ENCODE data around the gene IBA57.
"Not testable (repeated sequence)": the region's sequence is repeated elsewhere in the genome, so short reads cannot be mapped to it uniquely, and the experiment has no call there.

IBA57 gene

DNA sequence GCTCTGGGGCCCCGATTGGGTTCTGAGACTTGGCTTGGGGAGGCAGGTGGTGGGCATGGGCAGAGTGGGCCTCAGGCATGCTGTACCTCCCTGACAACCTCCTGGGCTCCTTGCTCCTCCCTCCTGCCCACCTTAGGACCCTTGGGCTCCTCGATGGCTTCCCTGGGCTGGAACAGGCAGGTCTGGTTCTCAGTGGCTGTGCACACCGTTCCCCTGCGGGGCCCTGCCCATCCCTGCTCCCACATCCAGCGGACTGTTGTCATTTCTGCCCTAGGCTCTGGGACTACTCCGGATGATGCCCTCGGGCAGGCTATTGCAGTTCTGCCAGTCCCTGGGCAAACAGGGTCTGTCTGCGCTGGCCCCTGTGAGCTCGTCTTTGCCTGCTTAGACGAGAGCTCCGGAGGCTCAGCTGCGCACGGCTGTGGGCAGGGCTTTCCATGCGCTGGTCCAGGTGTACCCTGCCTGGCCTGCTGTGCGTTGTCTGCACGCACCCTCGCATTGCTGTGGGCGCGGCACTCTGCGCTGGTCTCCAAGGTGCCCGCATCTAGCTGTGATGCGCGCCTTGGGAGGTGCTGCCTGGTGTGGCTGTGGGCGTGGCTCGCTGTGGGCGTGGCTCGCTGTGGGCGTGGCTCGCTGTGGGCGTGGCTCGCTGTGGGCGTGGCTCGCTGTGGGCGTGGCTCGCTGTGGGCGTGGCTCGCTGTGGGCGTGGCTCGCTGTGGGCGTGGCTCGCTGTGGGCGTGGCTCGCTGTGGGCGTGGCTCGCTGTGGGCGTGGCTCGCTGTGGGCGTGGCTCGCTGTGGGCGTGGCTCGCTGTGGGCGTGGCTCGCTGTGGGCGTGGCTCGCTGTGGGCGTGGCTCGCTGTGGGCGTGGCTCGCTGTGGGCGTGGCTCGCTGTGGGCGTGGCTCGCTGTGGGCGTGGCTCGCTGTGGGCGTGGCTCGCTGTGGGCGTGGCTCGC lies 8.2 kb downstream of the IBA57 start:
- peak in 1 of 5 donors; percentile 35 for DNase-seq

DNA sequence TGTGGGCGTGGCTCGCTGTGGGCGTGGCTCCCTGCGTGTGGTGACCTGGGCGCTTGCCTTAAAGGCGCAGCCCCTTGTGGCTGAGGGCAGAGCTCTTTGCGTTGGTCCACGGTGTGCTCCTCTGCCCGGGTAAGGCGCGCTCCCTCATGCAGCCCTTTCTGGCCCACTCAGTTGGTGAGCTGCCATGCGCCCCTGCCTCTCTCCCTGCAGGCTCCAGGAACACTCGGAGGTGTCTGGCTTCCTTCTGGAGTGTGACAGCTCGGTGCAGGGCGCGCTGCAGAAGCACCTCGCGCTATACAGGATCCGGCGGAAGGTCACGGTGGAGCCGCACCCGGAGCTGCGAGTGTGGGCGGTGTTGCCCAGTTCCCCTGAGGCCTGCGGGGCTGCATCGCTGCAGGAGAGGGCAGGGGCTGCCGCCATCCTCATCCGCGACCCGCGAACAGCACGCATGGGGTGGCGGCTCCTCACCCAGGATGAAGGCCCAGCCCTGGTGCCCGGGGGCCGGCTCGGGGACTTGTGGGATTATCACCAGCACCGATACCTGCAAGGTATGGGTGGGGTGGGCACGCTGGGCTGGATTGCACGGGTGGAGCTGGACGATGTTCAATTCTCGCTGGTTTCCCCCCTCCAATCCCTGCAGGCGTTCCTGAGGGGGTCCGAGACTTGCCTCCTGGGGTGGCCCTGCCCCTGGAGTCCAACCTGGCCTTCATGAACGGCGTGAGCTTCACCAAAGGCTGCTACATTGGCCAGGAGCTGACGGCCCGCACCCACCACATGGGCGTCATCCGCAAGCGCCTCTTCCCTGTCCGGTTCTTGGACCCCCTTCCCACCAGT lies 9.1 kb downstream of the IBA57 start:
- peak in 4 of 5 donors; percentile 29 to 50 (median 38) for DNase-seq

DNA sequence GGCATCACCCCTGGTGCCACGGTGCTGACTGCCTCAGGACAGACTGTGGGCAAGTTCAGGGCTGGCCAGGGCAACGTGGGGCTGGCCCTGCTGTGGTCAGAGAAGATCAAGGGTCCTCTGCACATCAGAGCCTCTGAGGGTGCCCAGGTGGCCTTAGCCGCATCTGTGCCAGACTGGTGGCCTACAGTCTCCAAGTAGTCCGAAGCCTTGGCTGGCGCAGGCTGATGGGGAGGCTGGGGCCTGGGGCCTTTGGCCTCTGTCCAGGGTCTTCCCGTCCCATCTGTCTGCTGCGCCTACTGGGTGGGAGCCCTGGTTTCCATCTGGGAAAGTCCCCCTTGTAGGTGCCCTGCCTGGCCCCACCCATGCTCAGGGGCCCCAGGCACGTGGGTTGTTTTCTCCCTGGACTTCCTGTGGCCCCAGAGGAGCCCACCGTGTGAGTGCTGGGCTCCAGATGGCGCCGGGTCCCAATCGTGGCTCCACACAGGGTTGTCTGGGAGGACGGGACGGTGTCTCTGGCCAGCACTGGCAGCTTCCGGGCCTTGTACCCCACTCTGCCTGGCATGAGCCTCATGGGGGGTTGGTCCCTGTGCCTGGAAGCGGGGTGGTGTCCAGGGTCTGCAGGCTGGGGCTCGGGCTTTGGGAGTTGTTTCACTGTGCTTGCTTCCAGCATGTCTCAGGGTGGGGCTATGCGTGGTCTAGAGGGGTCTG lies 9.9 kb downstream of the IBA57 start:
- no peak for DNase-seq

DNA sequence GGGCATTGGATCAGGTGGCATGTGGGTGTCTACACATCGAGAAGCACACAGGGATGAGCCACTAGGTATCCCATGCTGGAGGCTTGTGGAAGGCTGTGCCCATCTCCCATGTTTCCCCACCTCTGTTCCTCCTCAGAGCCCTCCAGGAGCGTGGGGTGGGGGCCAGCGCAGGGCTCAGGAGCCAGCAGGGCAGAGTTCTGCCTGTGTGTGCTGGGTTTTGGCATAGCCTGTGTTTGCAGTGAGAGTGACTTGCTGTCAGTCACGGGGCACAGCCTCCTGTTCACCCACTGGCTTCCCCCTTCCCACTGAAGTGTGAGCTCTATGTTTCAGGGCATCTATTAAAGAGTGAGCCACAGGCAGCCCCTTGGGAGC lies 10.4 kb downstream of the IBA57 start:
- no peak for DNase-seq

DNA sequence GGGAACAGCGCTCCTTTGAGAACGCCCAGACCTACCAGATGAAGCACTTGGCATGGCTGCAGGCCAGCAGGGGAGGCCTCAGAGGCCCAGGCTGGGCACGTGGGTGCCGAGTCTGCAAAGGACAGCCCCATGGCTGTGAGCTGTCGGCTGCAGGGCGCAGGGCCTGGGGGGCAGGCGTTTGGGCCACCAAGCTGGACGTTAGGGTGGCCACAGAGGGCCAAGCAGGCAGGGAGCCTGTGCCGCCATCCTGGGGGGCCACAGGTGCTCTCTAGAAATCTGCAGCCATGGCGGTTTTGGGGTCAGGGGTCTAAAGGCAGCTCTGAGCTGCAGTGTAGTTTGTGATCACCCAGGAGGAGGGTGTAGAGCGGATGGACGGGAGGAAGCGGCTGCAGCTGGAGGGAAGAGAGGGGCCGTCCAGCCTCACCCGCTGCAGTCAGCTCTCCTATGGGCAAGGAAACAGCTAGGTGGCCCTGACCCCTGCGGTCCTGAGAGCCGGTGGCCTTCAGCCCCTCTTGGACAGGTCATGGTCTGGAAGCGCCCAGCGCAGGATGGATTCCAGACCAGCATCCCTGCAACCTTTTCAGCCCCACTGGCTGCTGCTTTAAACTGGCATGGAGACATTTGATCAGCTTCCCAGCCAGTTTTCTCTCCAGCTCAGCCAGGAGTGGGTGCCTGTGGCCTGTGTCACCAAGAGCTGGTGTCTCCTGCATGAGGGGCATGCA lies 11.0 kb downstream of the IBA57 start:
- no peak for DNase-seq

DNA sequence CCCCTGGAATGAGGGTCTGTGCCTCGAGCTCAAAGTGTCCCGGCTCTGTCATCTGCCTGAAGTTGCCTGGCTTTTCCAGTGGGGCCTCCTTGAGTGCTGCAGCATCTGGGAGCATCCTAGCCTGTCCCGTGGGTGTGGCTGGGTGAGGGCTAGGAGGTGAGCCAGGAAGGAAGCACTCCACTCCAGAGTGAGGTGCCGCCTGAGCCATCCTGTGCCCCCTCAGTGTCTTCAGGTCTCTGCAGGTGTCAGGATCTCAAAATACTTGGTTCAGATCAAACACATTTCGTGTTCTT lies 11.5 kb downstream of the IBA57 start:
- no peak for DNase-seq

DNA sequence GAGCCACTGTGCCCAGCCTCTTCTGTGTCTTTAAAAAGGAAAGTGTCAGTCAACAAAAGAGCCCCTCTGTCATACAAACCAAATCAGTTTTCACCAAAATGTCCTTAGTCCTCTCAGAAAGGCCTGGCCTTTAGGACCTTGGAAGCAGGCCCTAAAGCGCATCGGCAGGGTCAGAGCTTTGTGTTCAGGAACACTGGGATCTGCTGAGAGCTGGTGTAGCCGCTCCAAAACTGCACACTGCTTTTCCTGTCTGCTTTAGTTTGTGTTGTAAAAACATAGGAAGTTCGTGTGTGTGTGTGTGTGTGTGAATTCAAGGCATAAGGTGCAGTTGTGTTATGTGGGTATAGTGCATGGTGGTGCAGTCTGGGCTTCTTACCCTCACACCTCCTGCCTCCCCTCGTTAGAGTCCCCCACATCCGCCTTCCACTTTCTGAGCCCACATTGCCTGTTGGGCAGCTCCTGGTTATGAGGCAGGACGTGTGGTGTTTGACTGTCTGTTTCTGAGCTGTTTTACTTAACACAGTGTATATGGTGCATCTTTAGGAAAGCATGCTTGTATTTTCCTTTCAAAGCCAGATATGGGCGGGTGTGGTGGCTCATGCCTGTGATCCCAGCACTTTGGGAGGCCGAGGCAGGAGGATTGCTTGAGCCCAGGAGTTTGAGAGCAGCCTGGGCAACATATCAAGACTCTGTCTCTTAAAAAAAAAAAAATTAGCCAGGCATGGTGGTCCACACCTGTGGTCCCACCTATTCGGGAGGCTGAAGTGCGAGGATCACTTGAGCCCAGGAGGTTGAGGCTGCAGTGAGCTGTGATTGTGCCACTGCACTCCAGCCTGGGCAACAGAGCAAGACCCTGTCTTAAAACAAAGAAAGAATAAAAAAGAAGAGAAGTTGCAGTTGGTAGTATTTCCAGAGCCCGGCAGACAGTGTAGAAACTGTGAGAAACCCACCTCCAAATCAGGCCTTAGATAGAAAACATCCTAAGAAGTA lies 12.4 kb downstream of the IBA57 start:
- no peak for DNase-seq

DNA sequence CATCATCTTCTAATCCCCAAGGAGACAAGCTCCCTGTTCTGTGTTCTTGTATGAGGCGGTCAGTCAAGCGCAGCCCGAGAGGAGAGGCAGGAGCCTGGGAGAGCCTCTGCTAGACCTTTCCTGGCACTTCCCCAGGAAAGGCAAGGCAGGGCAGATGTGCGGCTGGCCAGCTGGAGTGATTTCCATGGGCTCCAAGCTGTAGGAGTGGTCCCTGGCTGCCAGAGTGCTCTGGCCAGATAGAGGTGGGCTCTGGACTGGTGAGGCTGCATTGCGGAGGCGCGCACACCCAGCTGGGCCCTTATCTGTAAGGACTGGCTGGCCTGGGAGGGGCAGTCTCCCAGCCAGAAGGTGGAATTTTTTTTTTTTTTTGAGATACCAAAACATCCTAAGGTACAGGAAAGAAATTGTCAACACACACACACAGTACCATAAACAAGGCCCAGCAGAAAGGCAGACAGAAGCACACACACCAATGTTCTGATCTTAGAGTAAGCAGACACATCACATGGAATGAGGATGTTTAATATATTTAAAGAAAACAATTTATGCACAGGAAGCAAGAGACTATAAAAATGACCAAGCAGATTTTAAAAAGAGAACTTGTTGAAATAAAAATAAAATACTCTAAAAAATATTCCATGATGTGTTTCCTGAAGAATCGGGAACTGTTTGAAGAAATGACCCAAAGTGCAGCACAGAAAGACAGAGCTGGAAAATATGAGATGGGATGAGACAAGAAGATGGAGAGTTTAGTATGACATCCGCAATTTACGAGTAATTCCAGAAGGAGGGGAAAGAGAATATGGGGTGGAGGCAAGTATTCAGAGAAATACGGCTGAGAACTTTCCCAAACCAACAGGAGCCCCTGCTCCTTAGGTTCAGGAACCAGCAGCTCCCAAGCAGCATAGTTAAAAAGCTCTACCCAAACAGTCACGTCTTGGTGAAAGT lies 13.4 kb downstream of the IBA57 start:
- DNase-seq, result no peak

DNA sequence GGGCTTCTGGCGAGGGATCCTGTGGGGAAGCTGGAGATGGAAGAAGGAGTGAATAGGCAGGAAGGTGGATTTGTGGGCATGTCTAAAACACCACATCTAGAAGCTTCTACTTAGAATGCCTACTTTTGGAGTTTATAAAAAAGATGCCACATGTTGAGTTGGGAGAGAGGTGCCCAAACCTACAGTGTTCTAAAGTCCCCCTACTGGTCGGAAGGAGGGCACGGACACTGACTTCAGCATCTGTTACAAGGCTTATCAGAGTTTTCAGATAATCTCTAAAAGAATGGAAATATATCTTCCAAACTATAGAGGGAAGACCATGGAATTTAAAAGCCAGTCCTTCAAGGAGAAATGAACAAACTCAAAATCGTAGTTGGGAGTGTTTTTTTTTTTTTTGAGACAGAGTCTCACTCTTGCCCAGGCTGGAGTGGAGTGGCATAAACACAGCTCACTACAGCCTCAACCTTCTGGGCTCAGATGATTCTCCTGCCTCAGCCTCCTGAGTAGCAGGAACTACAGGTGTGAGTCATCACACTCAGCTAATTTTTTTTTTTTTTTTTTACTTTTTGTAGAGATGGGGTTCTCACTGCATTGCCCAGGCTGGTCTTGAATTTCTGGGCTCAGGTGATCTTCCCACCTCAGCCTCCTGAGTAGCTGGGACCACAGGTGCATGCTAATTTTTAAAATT lies 14.8 kb downstream of the IBA57 start:
- no peak for DNase-seq

DNA sequence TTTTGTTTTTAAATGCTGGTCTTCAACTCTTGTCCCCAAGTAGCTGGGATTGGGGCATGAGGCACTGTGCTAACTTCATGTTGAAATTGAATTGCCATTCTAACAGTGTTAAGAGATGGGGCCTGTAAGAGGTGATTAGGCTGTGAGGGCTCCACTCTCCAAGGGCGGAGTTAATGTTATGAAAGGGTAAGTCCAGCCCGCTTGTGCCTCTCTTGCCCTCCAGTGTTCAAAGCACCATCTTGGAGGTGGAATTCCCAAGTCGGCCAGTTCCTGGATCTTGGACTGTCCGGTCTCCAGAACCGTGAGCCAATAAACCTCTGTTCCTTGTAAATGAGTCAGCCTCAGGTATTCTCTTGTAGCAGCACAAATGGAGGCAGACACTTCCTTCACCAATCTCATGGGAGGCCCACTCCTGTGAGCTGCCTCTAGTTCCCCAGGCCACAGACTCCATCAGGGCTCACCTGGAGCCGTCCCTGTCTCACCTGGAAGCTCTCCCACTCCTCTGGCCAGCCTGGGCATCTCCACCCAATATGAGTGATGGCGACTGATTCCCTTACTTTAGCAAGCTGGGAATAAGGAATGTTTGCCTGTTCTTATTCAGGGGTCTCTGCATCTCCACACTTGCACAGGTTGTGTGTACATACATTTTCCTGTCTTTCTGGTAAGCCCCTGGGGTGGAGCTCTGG lies 15.5 kb downstream of the IBA57 start:
- no peak for DNase-seq

DNA sequence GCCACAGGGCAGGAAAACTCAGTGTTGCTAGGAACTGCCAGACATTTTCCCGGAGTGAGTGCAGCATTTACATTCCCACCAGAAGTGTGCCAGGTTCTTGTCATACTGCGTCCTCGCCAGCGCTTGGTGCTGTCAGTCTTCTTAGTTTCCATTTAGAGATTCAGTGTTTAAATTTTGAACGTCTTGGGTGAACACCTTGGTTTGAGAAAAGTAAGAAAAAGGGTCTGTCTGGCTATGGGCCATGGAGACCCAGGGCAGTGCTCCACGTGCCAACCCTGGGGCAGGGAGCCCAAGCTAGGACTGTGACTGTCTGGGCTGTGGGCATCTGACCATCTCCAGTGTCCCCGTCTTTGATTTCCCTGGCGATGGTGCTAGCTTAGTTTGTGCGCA lies 16.0 kb downstream of the IBA57 start:
- no peak for DNase-seq

DNA sequence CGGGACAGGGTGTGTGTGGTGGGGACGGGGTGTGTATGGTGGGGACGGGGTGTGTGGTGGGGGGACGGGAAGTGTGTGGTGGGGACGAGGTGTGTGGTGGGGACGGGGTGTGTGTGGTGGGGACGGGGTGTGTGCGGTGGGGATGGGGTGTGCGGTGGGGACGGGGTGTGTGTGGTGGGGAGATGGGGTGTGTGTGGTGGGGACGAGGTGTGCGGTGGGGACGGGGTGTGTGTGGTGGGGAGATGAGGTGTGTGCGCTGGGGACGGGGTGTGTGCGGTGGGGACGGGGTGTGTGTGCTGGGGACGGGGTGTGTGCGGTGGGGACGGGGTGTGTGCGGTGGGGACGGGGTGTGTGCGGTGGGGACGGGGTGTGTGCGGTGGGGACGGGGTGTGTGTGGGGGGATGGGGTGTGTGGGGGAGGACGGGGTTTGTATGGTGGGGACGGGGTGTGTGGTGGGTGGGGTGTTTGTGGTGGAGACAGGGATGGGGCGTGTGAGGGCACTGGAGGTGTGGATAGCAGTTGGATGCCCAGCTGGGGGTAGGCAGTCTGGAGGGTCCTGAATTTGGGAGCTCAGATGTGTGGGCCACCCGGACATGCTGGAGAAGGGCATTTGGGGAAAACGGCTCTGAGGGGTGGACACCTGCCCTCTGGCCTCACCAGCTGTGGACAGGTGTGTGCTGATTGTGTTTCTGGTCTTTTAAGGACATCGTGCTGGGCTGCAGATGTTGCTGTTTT lies 16.9 kb downstream of the IBA57 start:
- no peak for DNase-seq

DNA sequence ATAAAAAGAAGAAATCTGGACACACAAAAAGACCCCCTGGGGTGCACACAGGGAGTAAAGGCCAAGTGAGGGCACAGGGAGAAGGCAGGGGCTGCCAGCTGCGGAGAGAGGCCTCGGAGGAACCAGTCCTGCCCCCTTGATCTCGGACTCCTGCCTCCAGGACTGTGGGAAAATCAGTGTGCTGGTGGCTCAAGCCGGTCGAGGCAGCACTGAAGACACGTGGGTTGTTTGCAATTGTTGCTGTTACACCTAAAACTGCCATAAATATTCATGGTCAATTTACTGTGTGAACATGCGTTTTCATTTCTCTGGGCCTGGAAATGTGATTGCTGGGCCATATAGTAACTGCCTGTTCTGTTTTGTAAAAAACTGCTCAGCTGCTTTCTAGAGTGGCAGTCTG lies 18.5 kb downstream of the IBA57 start:
- DNase-seq, result no peak

DNA sequence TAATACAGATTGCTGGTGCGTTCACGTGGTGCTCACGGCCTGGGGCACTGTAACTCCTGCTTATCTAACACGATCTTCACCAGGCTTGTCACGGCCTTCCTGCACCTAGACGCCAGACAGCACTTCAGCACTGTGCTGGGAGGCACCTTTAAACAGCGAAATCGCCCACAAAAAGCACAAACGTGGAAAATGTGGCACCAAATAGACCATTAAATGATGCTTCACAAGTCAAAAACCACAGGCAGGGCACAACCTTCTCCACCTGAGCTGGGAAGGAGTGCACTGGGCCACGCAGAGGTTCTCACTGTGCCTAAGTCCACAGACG lies 20.0 kb downstream of the IBA57 start:
- peak; percentile 51 to 72 (median 67) for DNase-seq

DNA sequence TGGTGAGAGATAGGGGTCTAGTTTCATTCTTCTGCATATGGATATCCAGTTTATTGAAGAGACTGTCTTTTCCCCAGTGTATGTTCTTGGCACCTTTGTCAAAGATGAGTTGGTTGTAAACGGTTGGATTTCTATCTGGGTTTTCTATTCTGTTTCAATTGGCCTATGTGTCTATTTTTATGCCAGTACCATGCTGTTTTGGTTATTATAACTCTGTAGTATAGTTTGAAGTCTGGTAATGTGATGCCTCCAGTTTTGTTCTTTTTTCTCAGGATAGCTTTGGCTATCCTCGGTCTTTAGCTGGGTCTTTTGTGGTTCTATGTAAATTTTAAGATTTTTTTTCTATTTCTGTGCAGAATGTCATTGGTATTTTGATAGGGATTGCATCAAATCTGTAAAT lies 22.6 kb downstream of the IBA57 start:
- DNase-seq, result not testable (repeated sequence)

DNA sequence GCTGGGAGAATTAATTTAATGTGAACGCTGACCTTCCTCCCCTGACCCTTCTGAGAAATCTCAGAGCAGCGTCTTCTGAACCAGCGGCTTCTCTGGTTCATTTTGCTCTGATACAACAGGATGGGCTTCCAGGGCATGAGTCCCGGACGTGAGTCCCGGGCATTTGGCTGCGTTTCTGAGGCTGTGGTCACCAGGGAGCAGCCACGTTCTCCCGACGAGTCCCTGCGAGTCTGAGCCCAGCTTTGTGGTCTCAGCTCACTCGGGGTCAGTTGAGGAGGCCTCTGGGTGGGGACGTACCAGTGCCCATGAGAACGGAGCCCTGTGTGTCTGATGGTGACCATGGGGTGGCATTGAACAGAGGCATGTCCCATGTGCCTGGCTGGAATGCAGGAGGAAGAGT lies 24.6 kb downstream of the IBA57 start:
- no peak for DNase-seq

DNA sequence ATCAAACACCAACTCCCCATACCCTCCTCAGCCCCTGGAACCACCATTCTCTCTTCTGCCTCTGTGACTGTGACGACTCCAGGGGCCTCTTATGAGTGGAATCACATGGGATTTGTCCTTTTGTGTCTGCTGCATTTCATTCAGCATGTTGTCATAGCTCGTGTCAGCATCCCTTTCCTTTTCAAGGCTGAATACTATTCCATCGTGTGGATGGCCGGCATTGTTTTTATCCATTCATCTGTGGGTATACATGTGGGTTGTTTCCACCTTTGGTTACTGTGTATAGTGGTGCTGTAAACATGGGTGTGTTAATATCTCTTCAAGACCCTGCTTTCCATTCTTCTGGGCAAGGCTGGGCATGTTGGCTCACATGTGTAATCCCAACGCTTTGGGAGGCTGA lies 25.2 kb downstream of the IBA57 start:
- no peak for DNase-seq

DNA sequence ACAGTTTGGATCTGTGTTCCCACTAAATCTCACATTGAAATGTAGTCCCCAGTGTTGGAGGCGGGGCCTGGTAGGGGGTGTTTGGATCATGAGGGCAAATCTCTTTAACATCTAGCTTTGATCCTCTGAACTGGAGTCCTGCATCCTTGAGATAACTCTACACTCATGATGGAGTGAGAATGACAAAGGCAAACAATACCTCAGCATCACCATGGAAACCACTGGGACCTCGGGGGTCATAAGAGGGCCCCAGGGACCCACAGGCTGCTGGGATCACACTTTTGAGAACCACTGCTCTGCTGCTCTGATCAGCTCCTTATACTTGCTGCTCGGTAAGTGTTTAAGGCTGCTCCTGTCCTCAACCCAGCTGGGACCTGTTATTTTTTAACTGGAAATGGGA lies 28.8 kb downstream of the IBA57 start:
- no peak for DNase-seq

Measured in T-helper 1 cell (primary cell).